Measurements from ENCODE around the gene CYP2U1.
A peak's percentile ranks its signal among the peaks of the same experiment; 100 is the strongest.
"Not testable (repeated sequence)": the region's sequence is repeated elsewhere in the genome, so short reads cannot be mapped to it uniquely, and the experiment has no call there.

The CYP2U1 gene

GRCh38 chr4:107930821-107931774, at the start of gene CYP2U1:
CYP2U1 (plus strand) TSS chr4:107931549; CDS start chr4:107931644, 95 bp downstream.
- DNase-seq = peak; percentile 14

- DNase-seq = no peak
These were observed 45.5 kb upstream of the CYP2U1 start for GRCh38 chr4:107885865-107886264.

- no peak for DNase-seq
These were observed 43.1 kb upstream of the CYP2U1 start for GRCh38 chr4:107888237-107888636.

- DNase-seq = no peak
These were observed 40.6 kb upstream of the CYP2U1 start for GRCh38 chr4:107890779-107891178.

GRCh38 chr4:107891299-107891698, 40.0 kb upstream of the CYP2U1 start:
- no peak for DNase-seq

GRCh38 chr4:107893171-107894137, 37.9 kb upstream of the CYP2U1 start:
- DNase-seq = no peak

- no peak for DNase-seq
These were observed 37.2 kb upstream of the CYP2U1 start for GRCh38 chr4:107894138-107894603.

- no peak for DNase-seq
These were observed 35.1 kb upstream of the CYP2U1 start for GRCh38 chr4:107896158-107896645.

- DNase-seq = no peak
These were observed 34.7 kb upstream of the CYP2U1 start for GRCh38 chr4:107896646-107897045.

- no peak for DNase-seq
These were observed 33.5 kb upstream of the CYP2U1 start for GRCh38 chr4:107897823-107898222.

- DNase-seq = no peak
These were observed 31.3 kb upstream of the CYP2U1 start for GRCh38 chr4:107900067-107900466.

GRCh38 chr4:107900508-107900907, 30.8 kb upstream of the CYP2U1 start:
- no peak for DNase-seq

- no peak for DNase-seq
These were observed 30.0 kb upstream of the CYP2U1 start for GRCh38 chr4:107901213-107901934.

- DNase-seq = no peak
These were observed 28.6 kb upstream of the CYP2U1 start for GRCh38 chr4:107902715-107903114.

- DNase-seq = not testable (repeated sequence)
These were observed 26.3 kb upstream of the CYP2U1 start for GRCh38 chr4:107905082-107905481.

- peak; percentile 43 for DNase-seq
These were observed 24.8 kb upstream of the CYP2U1 start for GRCh38 chr4:107906458-107907100.

GRCh38 chr4:107908377-107908776, 23.0 kb upstream of the CYP2U1 start:
- DNase-seq = no peak

- peak; percentile 39 for DNase-seq
These were observed 18.0 kb upstream of the CYP2U1 start for GRCh38 chr4:107913283-107913899.

GRCh38 chr4:107915220-107915619, 16.1 kb upstream of the CYP2U1 start:
- DNase-seq = no peak

- no peak for DNase-seq
These were observed 14.7 kb upstream of the CYP2U1 start for GRCh38 chr4:107916623-107917022.

- no peak for DNase-seq
These were observed 13.8 kb upstream of the CYP2U1 start for GRCh38 chr4:107917500-107917899.
